WTC11 (cell line): ENCODE results near the gene TRIM59.

Experiments used
- ESRRA ChIP-seq: sonication (generic); formaldehyde crosslinking; IDR thresholded peaks from 2 replicates; pipeline ENCODE4 v1.8.1; 2022; ENCODE audit warnings: mild to moderate bottlenecking, missing genetic modification reagents, borderline replicate concordance
- FOXJ3 ChIP-seq: sonication (generic); formaldehyde crosslinking; IDR thresholded peaks from 2 replicates; pipeline ENCODE4 v1.9.0; 2021; ENCODE audit warnings: missing genetic modification reagents, mild to moderate bottlenecking, borderline replicate concordance
- GABPB1 ChIP-seq: sonication (generic); formaldehyde crosslinking; IDR thresholded peaks from 2 replicates; pipeline ENCODE4 v1.8.1; 2023; ENCODE audit warnings: mild to moderate bottlenecking, missing genetic modification reagents
- JUN ChIP-seq: sonication (generic); formaldehyde crosslinking; IDR thresholded peaks from 2 replicates; pipeline ENCODE4 v1.8.0; 2023; ENCODE audit warnings: mild to moderate bottlenecking, missing genetic modification reagents
- NFYB ChIP-seq: sonication (generic); formaldehyde crosslinking; conservative IDR thresholded peaks from 2 replicates; pipeline ENCODE4 v1.8.0; 2022; ENCODE audit warnings: low read depth, missing genetic modification reagents
- NR3C1 ChIP-seq: sonication (generic); formaldehyde crosslinking; conservative IDR thresholded peaks from 2 replicates; pipeline ENCODE4 v1.8.1; 2023; ENCODE audit warnings: low read depth, mild to moderate bottlenecking, missing genetic modification reagents
- TF ChIP-seq, protein P1 (sequence below): sonication (generic); formaldehyde crosslinking; IDR thresholded peaks from 2 replicates; pipeline ENCODE4 v1.8.0; 2022; ENCODE audit warnings: mild to moderate bottlenecking, missing genetic modification reagents
- TF ChIP-seq, protein P2 (sequence below): fragments of 200-600 bp; IDR thresholded peaks from 2 replicates; pipeline ENCODE4 v1.8.0; 2022; ENCODE audit warnings: antibody characterized with exemption
- TF ChIP-seq, protein P3 (sequence below): sonication (generic); formaldehyde crosslinking; IDR thresholded peaks from 2 replicates; pipeline ENCODE4 v1.8.1; 2022; ENCODE audit warnings: missing genetic modification reagents, borderline replicate concordance
- TF ChIP-seq, protein P4 (sequence below): sonication (generic); formaldehyde crosslinking; IDR thresholded peaks from 2 replicates; pipeline ENCODE4 v1.8.0; 2023; ENCODE audit warnings: missing genetic modification reagents

DNA sequence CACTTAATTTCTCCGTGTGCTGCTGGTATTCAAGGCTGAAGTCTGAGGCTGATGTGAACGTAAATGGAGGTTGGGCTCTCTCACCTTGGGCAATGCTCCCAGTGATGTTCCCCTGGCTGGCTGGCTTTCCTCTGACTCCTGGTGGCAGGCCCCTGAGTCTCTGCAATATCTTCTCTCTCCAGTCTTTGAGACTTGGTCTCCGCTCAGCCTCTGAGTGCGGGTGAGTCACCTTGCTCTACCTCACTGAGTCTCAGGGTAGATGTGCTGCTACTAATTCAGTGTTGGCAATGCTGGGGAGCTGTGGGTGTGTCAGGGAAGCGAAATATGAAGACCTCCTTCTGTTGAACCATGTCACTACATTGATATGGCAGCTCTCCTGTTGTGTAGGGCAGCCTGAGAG lies 31.3 kb upstream of the TRIM59 start:
- TF ChIP-seq FOXJ3 (no peak), GABPB1 (CRISPR knock-in tag) (no peak), NR3C1 (CRISPR knock-in tag) (no peak), JUN (CRISPR knock-in tag) (no peak), NFYB (CRISPR knock-in tag) (no peak), ESRRA (CRISPR knock-in tag) (no peak)
- TF ChIP-seq, protein P1, sequence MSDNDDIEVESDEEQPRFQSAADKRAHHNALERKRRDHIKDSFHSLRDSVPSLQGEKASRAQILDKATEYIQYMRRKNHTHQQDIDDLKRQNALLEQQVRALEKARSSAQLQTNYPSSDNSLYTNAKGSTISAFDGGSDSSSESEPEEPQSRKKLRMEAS (CRISPR knock-in tag) = no peak
- TF ChIP-seq, protein P2, sequence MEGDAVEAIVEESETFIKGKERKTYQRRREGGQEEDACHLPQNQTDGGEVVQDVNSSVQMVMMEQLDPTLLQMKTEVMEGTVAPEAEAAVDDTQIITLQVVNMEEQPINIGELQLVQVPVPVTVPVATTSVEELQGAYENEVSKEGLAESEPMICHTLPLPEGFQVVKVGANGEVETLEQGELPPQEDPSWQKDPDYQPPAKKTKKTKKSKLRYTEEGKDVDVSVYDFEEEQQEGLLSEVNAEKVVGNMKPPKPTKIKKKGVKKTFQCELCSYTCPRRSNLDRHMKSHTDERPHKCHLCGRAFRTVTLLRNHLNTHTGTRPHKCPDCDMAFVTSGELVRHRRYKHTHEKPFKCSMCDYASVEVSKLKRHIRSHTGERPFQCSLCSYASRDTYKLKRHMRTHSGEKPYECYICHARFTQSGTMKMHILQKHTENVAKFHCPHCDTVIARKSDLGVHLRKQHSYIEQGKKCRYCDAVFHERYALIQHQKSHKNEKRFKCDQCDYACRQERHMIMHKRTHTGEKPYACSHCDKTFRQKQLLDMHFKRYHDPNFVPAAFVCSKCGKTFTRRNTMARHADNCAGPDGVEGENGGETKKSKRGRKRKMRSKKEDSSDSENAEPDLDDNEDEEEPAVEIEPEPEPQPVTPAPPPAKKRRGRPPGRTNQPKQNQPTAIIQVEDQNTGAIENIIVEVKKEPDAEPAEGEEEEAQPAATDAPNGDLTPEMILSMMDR = no peak
- TF ChIP-seq, protein P3, sequence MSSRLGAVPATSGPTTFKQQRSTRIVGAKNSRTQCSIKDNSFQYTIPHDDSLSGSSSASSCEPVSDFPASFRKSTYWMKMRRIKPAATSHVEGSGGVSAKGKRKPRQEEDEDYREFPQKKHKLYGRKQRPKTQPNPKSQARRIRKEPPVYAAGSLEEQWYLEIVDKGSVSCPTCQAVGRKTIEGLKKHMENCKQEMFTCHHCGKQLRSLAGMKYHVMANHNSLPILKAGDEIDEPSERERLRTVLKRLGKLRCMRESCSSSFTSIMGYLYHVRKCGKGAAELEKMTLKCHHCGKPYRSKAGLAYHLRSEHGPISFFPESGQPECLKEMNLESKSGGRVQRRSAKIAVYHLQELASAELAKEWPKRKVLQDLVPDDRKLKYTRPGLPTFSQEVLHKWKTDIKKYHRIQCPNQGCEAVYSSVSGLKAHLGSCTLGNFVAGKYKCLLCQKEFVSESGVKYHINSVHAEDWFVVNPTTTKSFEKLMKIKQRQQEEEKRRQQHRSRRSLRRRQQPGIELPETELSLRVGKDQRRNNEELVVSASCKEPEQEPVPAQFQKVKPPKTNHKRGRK (CRISPR knock-in tag) = no peak
- TF ChIP-seq, protein P4, sequence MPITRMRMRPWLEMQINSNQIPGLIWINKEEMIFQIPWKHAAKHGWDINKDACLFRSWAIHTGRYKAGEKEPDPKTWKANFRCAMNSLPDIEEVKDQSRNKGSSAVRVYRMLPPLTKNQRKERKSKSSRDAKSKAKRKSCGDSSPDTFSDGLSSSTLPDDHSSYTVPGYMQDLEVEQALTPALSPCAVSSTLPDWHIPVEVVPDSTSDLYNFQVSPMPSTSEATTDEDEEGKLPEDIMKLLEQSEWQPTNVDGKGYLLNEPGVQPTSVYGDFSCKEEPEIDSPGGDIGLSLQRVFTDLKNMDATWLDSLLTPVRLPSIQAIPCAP = no peak
